ENCODE data around the gene CRYL1. TPM values are rescaled to one million over a fixed set of nuclear protein-coding genes. Genes with fewer than 3 reads are reported as not detected.

CRYL1 gene
- total and polyA plus RNA-seq, 2 of the 8 experiments (the other 6 are each of a cell fraction or from before 2014, with no cell fraction given), result 1.9 to 6.4 TPM

DNA sequence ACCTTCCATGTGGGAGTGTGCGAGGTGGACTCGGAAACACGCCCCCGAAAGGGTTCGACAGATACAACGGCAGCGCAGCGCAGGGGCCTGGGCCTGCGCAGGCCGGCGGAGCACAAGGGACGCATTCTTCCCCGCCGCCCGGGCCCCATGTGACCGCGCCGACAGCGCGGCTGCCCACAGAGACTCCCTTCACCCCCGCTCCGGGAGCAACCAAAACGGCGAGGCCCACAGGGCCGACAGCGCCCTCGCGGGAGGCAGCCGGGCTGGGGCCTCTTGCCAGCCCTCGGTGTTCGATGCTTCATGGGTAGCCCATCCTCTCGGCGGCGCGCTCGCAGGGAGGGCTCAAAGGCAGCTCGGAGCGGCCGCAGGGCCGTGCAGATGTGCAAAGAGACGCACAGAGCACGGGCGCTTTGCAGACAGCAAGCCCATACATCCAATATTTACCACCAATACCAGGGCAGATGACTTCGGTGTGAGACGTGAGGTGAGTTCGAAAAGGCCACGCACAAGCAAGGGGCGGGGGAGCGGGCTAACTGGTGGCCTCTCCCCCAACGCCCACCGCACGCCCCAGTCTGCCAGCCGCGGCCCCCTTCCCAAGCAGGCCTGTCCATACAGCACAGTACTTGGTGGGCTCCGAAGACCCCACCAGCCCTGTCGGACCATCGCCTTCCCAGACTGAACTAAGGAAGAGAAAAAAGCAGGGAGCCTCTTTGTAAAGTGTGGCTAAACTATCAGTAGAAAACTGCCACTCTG is 89.9 kb downstream of the CRYL1 start (continued):
- TF ChIP-seq CHD7 (IDR thresholded peaks at IDR 0.05; ENCODE audit: insufficient replicate concordance, low read length) (no peak), MAFK (IDR thresholded peaks at IDR 0.05; ENCODE audit: low read depth, low read length) (no peak), E2F6 (IDR thresholded peaks at IDR 0.05) (no peak), RNF2 (IDR thresholded peaks at IDR 0.05; ENCODE audit: borderline replicate concordance, low read depth, low read length, missing control alignments, poor library complexity, severe bottlenecking) (no peak), CTCF (IDR thresholded peaks at IDR 0.05; ENCODE audit: control extremely low read depth in 1 of 3, insufficient read depth in 1 of 3, low read depth in 1 of 3, low read length in 3 of 3) (no peak)
